Activated B cell treated with CpG ODN at 0.5 μM for 24 hours (primary cell): ENCODE measurements around the gene LPAR2. TPM values are rescaled to one million over a fixed set of nuclear protein-coding genes. Genes with fewer than 3 reads are reported as not detected.
"Not testable (repeated sequence)": the region's sequence is repeated elsewhere in the genome, so short reads cannot be mapped to it uniquely, and the experiment has no call there.

Experiments
- ATAC-seq: fragments of 200-7000 bp; cut with Tn5 transposase; one replicate; pipeline ENCODE4 v1.10.0; 2021; ENCODE audit warnings: low read depth, mild to moderate bottlenecking, moderate library complexity
- CTCF ChIA-PET: fragments of 350-600 bp; sonication (Branson Sonifier 250); formaldehyde crosslinking; loops from one replicate; lab custom pipeline; 2021; ENCODE audit warnings: antibody characterized with exemption; lab: Charles Lee
- POLR2A ChIA-PET: fragments of 350-600 bp; sonication (Branson Sonifier 250); formaldehyde crosslinking; loops from one replicate; lab custom pipeline; 2021; ENCODE audit warnings: antibody characterized with exemption; lab: Charles Lee
- DNase-seq: peaks from one replicate; pipeline ENCODE4 v3.0.0; 2022
- H3K27ac Mint-ChIP-seq: one replicate; pipeline ENCODE4 v1.8.0; 2020; ENCODE audit warnings: mixed read lengths
- H3K27me3 Mint-ChIP-seq: one replicate; pipeline ENCODE4 v1.8.0; 2021; ENCODE audit warnings: mixed read lengths
- H3K36me3 Mint-ChIP-seq: one replicate; pipeline ENCODE4 v1.8.0; 2021; ENCODE audit warnings: low read depth, mixed read lengths
- H3K4me1 Mint-ChIP-seq: one replicate; pipeline ENCODE4 v1.8.0; 2021; ENCODE audit warnings: mixed read lengths
- H3K4me3 Mint-ChIP-seq: one replicate; pipeline ENCODE4 v1.8.0; 2020; ENCODE audit warnings: mild to moderate bottlenecking, mixed read lengths
- H3K9me3 Mint-ChIP-seq: one replicate; pipeline ENCODE4 v1.8.0; 2020; ENCODE audit warnings: mixed read lengths
- intact Hi-C: fragments of 100-400 bp; cut with micrococcal nuclease; formaldehyde crosslinking; loops from one replicate; pipeline ENCODE4 v1.15.1; 2024
- total RNA-seq: library from RNA; stranded (reverse); gene quantifications from 2 replicates; pipeline ENCODE4 v1.2.3, GENCODE V29; 2022
- TF ChIP-seq, protein P1 (sequence below): fragments of 200-600 bp; IDR thresholded peaks from one replicate; pipeline ENCODE4 v1.8.0; 2022; ENCODE audit warnings: antibody characterized with exemption, mild to moderate bottlenecking

LPAR2 gene
- total RNA-seq, 1 donor from 2014 or later: 33.7 TPM

DNA sequence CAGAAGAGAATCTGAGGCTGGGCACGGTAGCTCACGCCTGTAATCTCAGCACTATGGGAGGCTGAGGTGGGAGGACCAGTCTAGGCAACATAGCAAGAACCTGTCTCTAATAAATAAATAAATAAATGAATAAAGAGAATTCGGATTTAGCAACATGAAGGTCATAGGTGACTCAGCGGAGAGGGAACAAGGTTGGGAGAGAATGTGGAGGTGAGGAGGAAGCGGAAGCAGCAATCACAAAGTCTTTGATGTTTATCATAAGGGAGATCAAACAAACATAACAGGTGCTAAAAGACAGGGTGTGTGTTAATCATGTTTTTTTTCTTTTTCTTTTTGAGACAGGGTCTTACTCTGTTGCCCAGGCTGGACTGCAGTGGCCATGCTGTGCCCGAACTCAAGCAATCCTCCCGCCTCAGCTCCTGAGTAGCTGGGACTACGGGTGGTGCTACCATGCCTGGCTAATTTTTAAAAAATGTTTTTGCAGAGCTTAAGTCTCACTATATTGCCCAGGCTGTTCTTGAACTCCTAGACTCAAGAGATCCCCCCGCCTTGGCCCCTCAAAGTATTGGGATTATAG is 25.8 kb downstream of the LPAR2 start:
- ATAC-seq (no peak), DNase-seq (no peak)
- TF ChIP-seq, protein P1, sequence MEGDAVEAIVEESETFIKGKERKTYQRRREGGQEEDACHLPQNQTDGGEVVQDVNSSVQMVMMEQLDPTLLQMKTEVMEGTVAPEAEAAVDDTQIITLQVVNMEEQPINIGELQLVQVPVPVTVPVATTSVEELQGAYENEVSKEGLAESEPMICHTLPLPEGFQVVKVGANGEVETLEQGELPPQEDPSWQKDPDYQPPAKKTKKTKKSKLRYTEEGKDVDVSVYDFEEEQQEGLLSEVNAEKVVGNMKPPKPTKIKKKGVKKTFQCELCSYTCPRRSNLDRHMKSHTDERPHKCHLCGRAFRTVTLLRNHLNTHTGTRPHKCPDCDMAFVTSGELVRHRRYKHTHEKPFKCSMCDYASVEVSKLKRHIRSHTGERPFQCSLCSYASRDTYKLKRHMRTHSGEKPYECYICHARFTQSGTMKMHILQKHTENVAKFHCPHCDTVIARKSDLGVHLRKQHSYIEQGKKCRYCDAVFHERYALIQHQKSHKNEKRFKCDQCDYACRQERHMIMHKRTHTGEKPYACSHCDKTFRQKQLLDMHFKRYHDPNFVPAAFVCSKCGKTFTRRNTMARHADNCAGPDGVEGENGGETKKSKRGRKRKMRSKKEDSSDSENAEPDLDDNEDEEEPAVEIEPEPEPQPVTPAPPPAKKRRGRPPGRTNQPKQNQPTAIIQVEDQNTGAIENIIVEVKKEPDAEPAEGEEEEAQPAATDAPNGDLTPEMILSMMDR: no peak
- Mint-ChIP-seq H3K4me3 (no peak overlapping the region), H3K27me3 (no peaks in the 10 kb centered on the region), H3K9me3 (no peaks in the 10 kb centered on the region), H3K36me3 (peaks cover 14% of the 10 kb centered on the region), H3K27ac (peak overlapping the region; percentile 71), H3K4me1 (peaks cover 58% of the 10 kb centered on the region)
- POLR2A ChIA-PET: interaction anchor here (0.5 to 1.1 kb wide), 3 partner anchors 13 to 26 kb away, joined by 3 to 4 read pairs (median 4); no protein-coding TSS in a partner anchor
- CTCF ChIA-PET: no interaction called here
- intact Hi-C loops: no loop called here

- Mint-ChIP-seq H3K9me3 (no peaks in the 10 kb centered on the region), H3K36me3 (peaks cover 11% of the 10 kb centered on the region), H3K4me3 (no peak overlapping the region), H3K27ac (peak overlapping the region; percentile 71), H3K27me3 (no peaks in the 10 kb centered on the region), H3K4me1 (peaks cover 61% of the 10 kb centered on the region)
- TF ChIP-seq, protein P1: no peak
- ATAC-seq (peak; percentile 5), DNase-seq (no peak)
- POLR2A ChIA-PET: interaction anchor here (0.5 to 1.1 kb wide), 5 partner anchors 9 to 62 kb away, joined by 3 to 7 read pairs (median 4); partner anchors contain the start of gene PBX4
- CTCF ChIA-PET: no interaction called here
- intact Hi-C loops: loop anchor here (1.0 kb wide), 1 partner anchor 17 kb away; the partner anchor contains the start of gene PBX4
Measured at GRCh38 chr19:19600793-19601330, 27.2 kb downstream of the LPAR2 start.

- H3K4me3 Mint-ChIP-seq: peak overlapping the region; percentile 62
- CTCF ChIA-PET, DNase-seq, H3K27me3 Mint-ChIP-seq, H3K9me3 Mint-ChIP-seq: not testable (repeated sequence)
- intact Hi-C loops: loop anchor here (1.0 to 10.0 kb wide), 3 partner anchors 44 to 274 kb away; partner anchors contain the start of genes GMIP, MAU2 and SUGP1
- POLR2A ChIA-PET: interaction anchor here (0.6 to 1.4 kb wide), 11 partner anchors 9 to 216 kb away, joined by 3 to 11 read pairs (median 6); partner anchors contain the start of gene LPAR2
- peaks cover 70% of the 10 kb centered on the region for H3K4me1 Mint-ChIP-seq
- H3K27ac Mint-ChIP-seq: peak overlapping the region; percentile 89
- ATAC-seq: peak; percentile 32
- peaks cover 16% of the 10 kb centered on the region for H3K36me3 Mint-ChIP-seq
Measured at GRCh38 chr19:19598728-19599451, 29.1 kb downstream of the LPAR2 start.

- DNase-seq (no peak), ATAC-seq (peak; percentile 80)
- POLR2A ChIA-PET: interaction anchor here (0.6 to 1.7 kb wide), 8 partner anchors 10 to 217 kb away, joined by 3 to 11 read pairs (median 5); partner anchors contain the start of genes ATP13A1 and LPAR2
- peaks cover 19% of the 10 kb centered on the region for H3K36me3 Mint-ChIP-seq
- TF ChIP-seq, protein P1: no peak
- H3K27me3 Mint-ChIP-seq: no peaks in the 10 kb centered on the region
- peaks cover 67% of the 10 kb centered on the region for H3K4me1 Mint-ChIP-seq
- peak overlapping the region; percentile 62 for H3K4me3 Mint-ChIP-seq
- peak overlapping the region; percentile 89 for H3K27ac Mint-ChIP-seq
- CTCF ChIA-PET: interaction anchor here (1.5 kb wide), 1 partner anchor 45 kb away, joined by 3 read pairs; no protein-coding TSS in a partner anchor
- H3K9me3 Mint-ChIP-seq: no peaks in the 10 kb centered on the region
- intact Hi-C loops: loop anchor here (1.0 to 10.0 kb wide), 4 partner anchors 45 to 273 kb away; partner anchors contain the start of genes ATP13A1, GMIP, MAU2 and SUGP1
Measured at GRCh38 chr19:19597809-19598306, 30.2 kb downstream of the LPAR2 start.

- DNase-seq (no peak), ATAC-seq (no peak)
- ChIA-PET CTCF (no interaction called here), POLR2A (interaction anchor here (0.6 kb wide), 1 partner anchor 18 kb away, joined by 7 read pairs; no protein-coding TSS in a partner anchor)
- intact Hi-C loops: loop anchor here (5.0 to 10.0 kb wide), 2 partner anchors 53 to 270 kb away; partner anchors contain the start of genes MAU2 and SUGP1
- Mint-ChIP-seq H3K4me3 (peak overlapping the region; percentile 15), H3K9me3 (no peaks in the 10 kb centered on the region), H3K27ac (peak overlapping the region; percentile 46), H3K36me3 (peaks cover 25% of the 10 kb centered on the region), H3K4me1 (peaks cover 64% of the 10 kb centered on the region), H3K27me3 (no peaks in the 10 kb centered on the region)
- TF ChIP-seq, protein P1: no peak
Measured at GRCh38 chr19:19595171-19595701, 32.8 kb downstream of the LPAR2 start.
